GM18519 (cell line): Measurements from ENCODE around the gene ALG12.

Experiments
- ATAC-seq: cut with Tn5 transposase; IDR thresholded peaks from one replicate; pipeline ENCODE4 v1.9.1; 2021; ENCODE audit warnings: mild to moderate bottlenecking, moderate library complexity; ENCODE audit not compliant: unreplicated experiment, low FRiP score

Gene ALG12

DNA sequence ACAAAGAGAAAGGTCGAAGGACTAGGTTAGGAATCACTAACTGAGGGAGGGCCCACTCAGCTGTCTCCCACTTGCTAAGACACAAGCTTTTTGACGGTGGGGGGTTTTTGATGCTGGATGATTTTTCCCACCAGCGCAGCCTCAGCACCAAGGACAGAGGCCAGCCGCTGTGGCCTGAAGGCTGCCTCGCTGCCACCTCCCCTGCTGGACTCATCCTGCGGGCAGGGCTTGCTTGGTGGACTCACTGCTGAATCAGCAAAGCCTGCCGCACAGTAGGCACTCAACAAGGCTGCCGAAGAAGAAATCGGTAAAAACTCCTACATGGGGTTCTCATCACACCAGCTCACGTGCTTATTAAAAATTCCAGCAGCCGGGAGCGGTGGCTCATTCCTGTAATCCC lies 2.6 kb downstream of the ALG12 start:
- ATAC-seq, result no peak

DNA sequence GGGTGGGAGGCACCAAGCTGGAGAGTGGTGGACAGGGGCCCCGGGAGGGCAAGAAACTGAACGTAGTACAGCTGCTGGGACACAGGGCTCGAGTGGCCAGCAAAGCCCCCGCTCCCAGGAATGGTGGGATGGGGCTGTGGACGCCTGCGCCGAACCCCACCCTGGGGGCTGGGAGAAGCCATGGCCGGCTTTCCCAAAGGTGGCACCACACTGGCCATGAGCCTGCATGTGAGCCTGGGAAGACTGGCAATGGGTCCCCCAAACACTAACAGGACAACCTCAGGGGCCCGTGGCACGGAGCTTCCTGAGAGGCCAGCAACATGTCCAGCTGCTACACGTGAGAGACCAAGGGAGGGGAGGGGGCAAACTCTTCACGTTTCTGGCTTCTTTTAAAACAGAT lies 4.0 kb downstream of the ALG12 start:
- ATAC-seq, result no peak

DNA sequence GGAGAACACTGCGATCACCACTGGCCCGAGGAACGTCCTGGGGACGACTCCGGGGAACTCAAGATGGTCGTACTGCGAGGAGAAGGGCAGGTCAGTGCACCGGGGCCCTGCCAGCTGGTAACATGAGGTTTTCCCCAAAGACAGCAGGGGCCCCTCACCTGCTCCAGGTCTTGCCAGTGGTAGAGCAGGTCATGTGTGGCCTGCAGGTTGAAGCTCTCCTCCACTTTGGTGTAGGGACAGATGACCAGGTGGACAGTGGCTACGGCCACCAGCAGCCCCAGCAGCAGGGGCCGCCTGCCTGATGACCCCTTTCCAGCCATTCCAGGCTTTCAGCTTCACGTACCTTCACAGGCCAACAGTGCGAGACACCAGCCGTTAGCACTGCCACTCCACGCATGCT lies 4.8 kb downstream of the ALG12 start:
- no peak for ATAC-seq

DNA sequence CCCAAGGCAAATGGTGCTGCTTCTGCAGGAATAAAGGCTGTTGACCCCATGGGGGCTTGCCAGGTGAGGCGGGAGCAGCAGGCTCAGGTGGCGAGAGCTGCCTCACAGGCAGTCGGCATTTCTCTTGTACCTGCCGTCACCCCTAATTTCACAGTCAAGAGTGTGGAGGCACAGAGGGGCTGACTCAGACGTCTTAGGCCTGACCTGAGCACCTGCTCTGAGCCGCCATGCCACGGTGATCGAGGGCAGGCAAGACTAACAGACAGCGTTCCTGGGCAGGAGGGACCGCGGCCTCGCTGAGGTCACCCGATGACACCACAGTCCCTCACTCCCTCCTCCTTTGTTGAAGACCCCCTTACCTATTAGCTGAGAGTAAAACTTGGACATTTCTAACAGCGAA lies 5.2 kb downstream of the ALG12 start:
- ATAC-seq, result no peak

DNA sequence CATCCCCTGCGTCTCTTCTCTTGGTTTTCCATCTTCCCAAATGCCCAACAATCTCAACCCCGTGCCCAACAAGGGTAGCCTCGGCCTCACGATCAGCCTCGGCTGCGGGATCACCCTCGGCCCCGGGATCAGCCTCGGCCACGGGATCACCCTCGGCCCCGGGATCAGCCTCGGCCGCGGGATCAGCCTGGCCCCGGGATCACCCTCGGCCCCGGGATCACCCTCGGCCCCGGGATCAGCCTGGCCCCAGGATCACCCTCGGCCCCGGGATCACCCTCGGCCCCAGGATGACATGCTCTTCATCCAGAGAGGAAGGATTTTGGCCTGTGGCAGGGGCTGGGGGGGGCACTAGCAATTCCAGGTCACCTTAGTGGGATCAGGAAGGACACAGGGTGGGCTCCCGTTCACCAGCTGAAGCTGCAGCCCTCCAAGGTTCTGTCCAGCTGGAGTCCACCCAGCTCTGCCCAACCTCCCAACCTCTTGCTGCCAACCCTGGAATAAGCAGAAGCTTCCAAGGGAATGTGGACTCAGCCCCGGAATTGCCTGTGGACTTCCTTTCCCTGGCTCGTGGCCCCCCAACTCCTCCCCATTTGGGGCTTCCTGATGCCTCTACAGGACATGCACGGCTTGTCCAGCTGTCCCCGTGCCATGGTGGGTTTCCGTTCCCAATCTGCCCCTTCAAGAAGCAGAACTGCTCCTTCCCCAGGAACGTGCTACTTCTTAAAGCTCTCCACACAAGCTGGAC lies 6.2 kb downstream of the ALG12 start:
- no peak for ATAC-seq

DNA sequence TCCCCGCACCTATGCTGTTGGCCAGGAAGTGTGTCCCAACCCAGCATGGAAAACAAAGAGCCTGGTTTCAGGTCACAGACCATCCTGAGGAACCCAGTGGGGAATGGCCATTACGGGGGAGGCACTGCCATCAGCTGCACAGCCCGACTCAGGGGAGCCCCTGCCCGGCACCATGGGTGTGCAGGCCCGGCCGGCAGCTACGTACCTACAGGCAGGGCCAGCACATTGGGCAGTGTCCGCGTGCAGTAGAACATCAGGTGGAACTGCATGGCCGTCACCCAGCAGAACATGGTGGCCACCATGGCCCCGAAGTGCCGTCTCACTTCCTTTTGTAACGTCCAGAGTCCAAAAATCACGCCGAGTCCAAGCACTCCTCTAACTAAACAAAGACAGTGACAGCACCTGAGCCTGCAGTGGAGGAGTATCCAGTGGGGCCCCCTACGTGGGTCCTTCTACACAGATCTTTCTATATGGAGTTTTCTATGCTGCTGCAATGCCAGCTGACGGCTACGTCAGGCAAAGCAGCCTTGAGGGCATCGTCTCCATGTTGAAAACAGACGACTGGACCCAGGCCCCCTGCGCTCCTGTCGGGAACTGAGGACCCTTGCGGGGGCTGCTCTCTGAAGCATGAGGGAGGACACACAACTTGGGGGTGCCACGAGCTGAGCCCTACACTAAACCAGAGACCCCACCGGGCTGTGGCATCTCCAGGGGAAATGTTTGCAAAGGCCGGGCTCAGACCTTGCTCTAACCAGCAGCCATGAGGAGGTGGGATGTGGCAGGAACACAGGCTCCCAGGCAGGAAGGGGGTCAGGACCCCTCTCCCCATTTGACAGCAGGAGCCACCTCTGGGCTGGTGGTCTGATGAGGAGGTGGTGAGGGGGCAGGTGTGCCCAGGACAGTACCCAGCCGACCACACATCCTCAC lies 7.7 kb downstream of the ALG12 start:
- no peak for ATAC-seq

DNA sequence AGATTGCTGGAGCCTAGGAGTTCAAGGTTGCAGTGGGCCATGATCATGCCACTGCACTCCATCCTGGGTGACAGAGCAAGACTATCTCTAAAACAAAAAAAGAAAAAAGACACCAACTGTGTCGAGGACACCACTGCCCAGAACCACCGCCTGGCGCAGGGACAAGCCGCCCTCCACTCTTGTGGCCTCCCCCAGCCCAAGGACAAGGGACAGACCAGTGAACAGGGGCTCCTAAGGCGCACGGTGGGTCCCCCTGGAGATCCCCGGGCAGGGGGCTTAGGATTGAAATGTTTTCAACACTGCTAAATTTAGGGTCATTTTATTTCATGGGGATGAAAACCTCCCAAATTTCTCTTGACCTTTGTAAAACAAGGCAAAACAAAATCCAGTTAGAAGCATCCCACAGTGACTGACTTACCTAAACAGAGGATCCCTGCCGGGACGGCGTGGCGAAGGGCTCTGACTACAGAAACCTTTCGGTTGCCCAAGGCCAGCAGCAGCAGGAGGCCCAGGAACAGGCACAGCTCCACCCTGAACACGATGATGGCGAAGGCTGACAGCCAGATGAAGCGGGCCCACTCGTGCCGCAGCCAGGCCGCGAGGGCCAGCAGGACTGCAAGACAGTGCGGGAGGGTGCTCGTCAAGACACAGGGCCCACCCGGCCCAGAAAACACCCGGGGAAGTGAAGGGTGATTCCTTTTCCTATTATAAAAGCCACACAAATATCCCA lies 8.6 kb downstream of the ALG12 start:
- no peak for ATAC-seq

DNA sequence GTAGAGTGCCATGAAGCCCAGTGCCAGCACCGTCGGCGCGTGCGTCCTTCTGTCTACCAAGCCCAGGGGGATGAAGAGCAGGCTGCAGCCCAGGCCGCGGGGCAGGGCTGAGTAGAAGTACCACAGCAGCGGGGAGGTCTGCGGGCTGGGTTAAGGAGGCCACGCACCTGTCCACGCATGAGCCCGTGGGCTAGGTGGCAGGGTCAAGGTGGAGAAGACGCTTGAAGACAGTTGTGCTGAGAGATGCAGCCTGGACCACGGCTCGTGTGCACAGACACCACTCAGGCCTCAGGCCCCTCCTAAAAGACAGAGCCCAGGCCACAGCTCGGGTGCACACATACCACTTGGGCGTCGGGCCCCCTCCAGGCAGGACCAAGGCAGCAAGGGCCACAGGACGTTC lies 10.4 kb downstream of the ALG12 start:
- no peak for ATAC-seq

DNA sequence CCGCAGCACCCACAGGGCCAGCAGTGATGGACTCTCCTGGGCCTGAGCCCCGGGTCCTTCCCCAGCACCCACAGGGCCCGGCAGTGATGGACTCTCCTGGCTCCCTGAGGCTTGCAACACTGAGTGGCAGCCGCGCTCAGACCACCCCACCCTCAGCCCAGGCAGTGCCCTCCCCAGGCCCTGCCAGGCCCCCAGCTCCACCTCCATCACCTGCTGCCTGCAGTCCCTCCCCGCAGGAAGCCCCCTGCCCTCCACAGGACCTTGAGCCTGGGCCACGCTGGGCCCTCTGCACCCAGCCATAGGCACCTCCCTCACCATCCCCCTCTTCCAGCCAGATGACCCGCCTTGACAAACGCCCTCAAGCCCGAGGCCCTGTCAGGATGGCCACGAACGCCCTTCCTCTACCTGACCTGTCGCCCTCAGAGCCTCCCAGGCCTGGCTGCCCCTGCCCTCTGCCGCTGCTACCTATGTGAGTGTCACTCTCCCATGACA lies 11.4 kb downstream of the ALG12 start:
- ATAC-seq, result no peak

DNA sequence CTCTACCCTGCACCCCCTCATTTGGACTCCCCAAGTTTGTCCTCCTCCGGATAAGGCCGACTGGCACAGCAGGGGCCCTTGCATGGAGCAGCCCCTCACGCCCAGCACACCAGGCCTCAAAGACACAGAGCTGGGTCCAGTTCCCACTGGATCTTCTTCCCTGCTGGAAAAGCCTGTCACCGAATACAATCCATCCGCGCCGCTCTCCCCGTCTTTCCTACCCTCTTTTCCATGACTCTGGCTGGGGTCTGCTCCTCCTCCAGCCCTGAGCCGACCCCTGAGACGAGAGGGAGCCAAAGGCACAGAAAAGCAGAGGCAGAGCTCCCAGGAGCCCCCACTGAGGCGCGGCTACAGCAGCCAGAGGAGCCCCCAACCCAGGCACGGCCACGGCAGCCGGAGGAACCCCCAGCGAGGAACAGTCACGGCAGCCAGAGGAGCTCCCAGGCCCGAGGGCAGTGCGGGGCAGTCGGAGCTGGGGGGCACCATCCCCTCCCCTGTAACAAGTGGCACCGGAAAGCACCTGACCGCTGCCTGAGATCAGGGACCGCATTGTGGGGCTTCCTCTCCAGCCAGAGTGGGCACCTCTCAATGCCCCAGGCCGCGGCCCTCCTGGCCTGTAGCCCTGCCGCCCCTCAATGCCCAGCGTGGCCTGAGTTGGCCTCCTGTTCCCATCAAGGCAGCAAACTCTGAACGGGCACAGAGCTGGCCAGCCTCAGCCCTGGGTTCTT lies 12.0 kb downstream of the ALG12 start:
- ATAC-seq, result no peak

DNA sequence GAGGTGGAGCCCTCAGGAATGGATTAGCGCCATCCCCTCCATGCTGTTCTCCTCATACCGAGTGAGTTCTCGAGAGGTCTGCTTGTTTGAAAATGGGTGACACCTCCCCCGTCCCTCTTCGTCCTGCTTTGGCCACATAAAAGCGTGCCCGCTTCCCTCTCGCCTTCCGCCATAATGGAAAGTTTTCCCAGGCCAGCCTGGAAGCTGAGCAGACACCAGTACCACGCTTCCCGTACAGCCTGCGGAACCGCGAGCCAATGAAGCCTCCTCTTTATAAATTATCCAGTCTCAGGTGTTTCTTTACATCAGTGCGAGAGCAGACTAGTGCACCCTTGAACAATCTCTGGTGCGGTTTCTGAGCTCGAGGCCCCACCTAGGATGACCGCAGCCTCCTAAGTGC lies 12.8 kb downstream of the ALG12 start:
- no peak for ATAC-seq

DNA sequence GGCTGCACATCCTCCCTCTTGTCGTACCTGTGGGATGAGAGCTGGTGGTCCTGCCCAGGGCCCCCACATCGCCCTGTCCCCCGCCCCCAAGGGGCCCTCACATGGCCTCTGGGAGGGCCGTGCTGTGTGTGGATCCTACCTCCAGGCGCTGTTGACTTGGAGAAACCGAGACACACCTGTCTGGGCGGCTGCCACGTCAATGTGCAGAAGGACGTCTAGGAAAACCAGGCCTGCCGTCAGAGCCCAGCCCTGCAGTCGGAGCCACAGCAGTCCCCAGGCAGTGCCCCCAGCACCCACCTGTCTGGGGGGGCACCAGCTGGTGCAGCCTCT lies 14.2 kb downstream of the ALG12 start:
- ATAC-seq, result no peak

DNA sequence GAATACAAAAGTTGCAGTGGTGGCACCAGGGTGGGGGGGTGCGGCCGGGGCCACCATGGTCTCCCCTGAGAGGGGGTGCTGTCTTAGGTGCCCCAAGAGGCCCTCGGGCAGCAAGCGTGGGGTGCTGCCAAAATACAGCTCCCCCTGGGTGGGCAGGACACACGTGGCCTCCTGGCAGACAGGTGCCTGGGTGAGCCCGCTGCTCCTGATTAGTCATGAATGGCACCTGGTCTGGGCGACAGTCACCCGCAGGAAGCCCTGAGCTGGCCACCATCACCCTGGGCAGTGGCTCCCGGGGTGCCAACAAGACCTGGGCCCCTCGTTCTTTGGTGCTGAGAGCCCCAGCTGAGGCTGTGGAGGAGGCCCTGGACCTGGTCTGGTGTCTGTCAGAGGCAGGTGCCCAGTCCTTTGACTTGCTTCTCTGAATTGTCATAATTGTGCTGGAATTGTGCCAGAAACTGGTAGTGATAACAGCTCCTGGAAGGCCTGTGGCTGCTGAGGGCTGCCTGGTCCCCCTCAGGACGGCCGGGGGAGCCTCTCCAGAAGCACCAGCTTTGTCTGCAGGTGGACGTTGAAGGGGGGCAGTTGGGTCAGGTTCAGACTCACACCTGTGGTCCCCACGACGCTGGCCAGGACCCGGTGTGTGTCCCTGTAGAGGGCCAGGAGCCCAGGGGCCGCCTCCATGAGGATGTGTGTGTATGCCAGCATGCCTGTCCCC lies 14.8 kb downstream of the ALG12 start:
- no peak for ATAC-seq

DNA sequence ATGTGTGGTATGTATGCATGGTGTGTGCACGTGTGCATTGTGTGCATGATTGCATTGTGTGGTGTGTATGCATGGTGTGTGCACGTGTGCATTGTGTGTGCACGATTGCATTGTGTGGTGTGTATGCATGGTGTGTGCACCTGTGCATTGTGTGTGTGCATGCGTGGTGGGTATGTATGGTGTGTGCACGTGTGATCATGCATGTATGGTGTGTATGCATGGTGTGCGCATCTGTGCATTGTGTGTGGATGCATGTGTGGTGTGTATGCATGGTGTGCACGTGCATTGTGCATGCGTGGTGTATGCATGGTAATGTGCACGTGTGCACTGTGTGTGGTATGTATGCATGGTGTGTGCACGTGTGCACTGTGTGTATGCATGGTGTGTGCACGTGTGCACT lies 16.8 kb downstream of the ALG12 start:
- no peak for ATAC-seq

DNA sequence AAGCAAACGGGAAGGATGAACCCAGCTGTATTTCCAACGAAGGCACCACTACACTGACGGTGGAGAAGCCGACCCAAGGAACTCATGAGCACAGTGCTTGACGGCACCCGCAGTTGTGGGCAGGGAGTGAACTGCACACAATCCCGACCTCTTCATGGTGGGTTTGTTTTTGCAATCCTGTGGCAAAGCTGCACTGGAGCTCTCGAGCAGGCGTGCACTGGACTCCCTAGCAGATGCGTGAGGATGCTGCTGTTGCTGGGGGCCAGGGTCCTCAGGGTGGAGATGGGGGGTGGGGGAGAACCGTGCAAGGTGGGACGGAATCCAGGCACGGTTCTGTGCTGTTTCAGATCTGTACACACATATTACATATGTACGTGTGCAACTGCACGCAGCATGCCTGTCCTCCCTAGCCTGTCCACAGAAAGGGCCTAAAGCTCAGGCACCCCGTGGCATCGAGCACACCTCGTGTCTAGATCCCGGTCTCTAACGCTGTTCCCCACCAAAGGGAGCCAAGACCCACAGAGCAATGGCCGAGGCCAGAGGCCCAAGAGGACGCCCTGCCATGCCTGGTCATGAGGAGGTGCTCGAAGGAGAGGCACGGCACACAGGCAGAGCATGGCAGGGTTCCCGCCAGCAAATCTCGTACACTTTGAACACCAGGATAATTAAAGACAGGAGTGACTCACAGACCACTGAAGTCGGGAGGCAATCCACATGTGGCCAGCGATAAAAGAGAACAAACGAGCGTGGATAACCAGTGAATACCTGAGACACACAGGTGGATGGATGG lies 17.6 kb downstream of the ALG12 start:
- ATAC-seq, result no peak

DNA sequence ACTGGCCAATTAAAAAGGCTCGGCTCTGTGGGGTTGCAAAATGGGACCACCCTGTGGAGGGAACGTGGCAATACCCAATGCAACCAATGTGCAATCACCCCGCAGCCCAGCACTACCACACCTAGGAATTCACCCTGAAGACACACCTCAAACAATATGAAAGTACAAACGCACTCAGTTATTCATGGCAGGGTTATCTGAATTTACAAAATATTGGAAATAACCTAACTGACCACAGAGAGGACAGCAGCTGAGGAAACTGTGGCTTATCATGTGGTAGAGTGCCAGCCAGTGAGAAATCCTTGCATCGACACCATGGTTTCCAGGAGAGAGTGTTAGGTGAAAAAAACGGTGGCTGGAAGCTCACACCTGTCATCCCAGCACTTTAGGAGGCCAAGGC lies 18.7 kb downstream of the ALG12 start:
- no peak for ATAC-seq

DNA sequence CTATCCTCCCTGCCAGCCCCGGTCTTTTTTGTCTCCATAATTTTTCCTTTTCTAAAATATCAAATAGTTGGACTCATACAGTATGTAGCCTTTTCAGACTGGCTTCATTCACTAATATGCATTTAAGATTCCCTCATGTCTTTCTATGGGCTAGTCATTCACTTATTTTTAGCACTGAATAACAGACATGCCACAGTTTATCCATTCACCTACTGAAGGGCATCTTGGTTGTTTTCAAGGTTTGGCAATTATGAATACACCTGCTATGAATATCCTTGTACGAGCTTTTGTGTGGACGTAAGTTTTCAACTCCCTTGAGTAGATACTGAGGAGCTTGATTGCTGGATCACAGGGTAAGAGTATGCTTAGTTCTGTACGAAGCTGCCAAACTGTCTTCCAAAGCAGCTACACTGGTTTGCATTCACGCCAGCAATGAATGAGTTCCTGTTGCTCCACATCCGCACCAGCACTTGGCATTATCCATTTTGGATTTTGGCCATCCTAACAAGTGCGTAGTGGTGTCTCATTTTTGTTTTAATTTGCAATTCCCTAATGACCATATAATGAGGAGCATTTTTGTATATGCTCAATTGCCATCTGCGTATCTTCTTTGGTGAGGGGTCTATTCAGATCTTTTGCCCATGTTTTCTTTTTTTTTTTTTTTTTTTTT lies 21.1 kb downstream of the ALG12 start:
- no peak for ATAC-seq

DNA sequence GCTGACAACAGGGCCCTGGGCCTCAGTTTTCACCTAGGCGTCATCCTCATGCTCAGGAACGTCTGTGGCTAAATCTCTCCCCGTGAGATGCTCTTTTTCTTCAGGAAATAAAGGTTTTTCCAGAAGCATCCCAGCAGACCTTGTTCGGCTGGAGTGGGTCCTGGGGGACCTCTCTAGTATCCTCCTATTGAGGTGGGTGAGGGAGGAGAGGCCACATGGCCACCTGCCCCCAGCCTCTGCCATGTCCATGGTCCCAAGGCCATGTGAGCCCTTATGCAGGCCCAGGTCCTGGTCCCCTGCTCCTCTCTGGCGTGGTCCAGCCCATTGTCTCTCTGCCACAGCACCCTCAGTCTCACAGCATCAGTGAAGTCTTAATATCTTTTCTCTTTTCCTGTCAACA lies 22.0 kb downstream of the ALG12 start:
- ATAC-seq, result no peak
